Upper lobe of left lung (tissue), 4 donors: Measurements from ENCODE around the gene POLE2.

Experiments used
- CTCF ChIP-seq, 6 experiments: fragments of 450-650 bp in 4 of 6; fragments of 200-600 bp in 2 of 6; sonication (generic) in 2 of 6; IDR thresholded peaks; one replicate each; pipeline ENCODE4 v1.5.1; 2016 to 2019; ENCODE audit warnings: antibody characterized with exemption in 6 of 6
- EP300 ChIP-seq, 4 donors: sonication (generic); formaldehyde crosslinking; IDR thresholded peaks; one replicate each; pipeline ENCODE4 v1.5.1; 2017; ENCODE audit warnings: antibody characterized with exemption in 4 of 4, control low read depth in 2 of 4
- POLR2A ChIP-seq, 4 donors: fragments of 450-650 bp; IDR thresholded peaks; one replicate each; pipeline ENCODE4 v1.5.1; 2016 to 2017; ENCODE audit warnings: antibody characterized with exemption in 4 of 4, mild to moderate bottlenecking in 2 of 4
- POLR2AphosphoS5 ChIP-seq, 2 donors: sonication (generic); formaldehyde crosslinking; IDR thresholded peaks; one replicate each; pipeline ENCODE4 v1.5.1; 2017; ENCODE audit warnings: antibody characterized with exemption in 2 of 2

- TF ChIP-seq CTCF (IDR thresholded peaks at IDR 0.05), result no peak
- no peak for TF ChIP-seq POLR2AphosphoS5 (IDR thresholded peaks at IDR 0.05)
- TF ChIP-seq POLR2A (IDR thresholded peaks at IDR 0.05), result no peak
- TF ChIP-seq EP300 (IDR thresholded peaks at IDR 0.05), result no peak
Observed at GRCh38 chr14:49692193-49692757, 4.3 kb upstream of the POLE2 start.
